Smooth muscle cell (in vitro differentiated cells): ENCODE measurements around the gene USP32. TPM values are rescaled to one million over a fixed set of nuclear protein-coding genes. Genes with fewer than 3 reads are reported as not detected.

Experiments used
- DNase-seq: peaks from one replicate; lab custom pipeline; 2025; ENCODE audit not compliant: unreplicated experiment; lab: John Stamatoyannopoulos, UW
- H2AFZ ChIP-seq: fragments of 200-600 bp; sonication (generic); 2 replicates; pipeline ENCODE4 v1.6.0; 2016; ENCODE audit warnings: antibody characterized with exemption, low read depth, mild to moderate bottlenecking
- H3F3A ChIP-seq: fragments of 200-600 bp; sonication (generic); 2 replicates; pipeline ENCODE4 v1.6.0; 2017; ENCODE audit warnings: antibody characterized with exemption, low read depth
- H3K27ac ChIP-seq: fragments of 200-600 bp; sonication (generic); 2 replicates; pipeline ENCODE4 v1.5.1; 2016; ENCODE audit warnings: low read depth, mild to moderate bottlenecking
- H3K27me3 ChIP-seq: fragments of 200-600 bp; sonication (generic); 2 replicates; pipeline ENCODE4 v1.6.1; 2016; ENCODE audit warnings: low read depth, mild to moderate bottlenecking
- H3K36me3 ChIP-seq: fragments of 200-600 bp; sonication (generic); 2 replicates; pipeline ENCODE4 v1.5.1; 2016; ENCODE audit warnings: low read depth
- H3K4me1 ChIP-seq: fragments of 200-600 bp; sonication (generic); 2 replicates; pipeline ENCODE4 v1.5.1; 2016; ENCODE audit warnings: low read depth
- H3K4me2 ChIP-seq: fragments of 200-600 bp; sonication (generic); 2 replicates; pipeline ENCODE4 v1.6.0; 2016; ENCODE audit warnings: mild to moderate bottlenecking
- H3K4me3 ChIP-seq: fragments of 200-600 bp; sonication (generic); 2 replicates; pipeline ENCODE4 v1.5.1; 2016; ENCODE audit warnings: mild to moderate bottlenecking
- H3K79me2 ChIP-seq: fragments of 200-600 bp; sonication (generic); 2 replicates; pipeline ENCODE4 v1.6.0; 2016; ENCODE audit warnings: low read depth, mild to moderate bottlenecking
- H3K9ac ChIP-seq: fragments of 200-600 bp; sonication (generic); 2 replicates; pipeline ENCODE4 v1.6.0; 2016; ENCODE audit warnings: low read depth
- H3K9me3 ChIP-seq: fragments of 200-600 bp; sonication (generic); replicated peaks from 2 replicates; pipeline ENCODE4 v1.5.1; 2016; ENCODE audit warnings: low read depth
- H4K20me1 ChIP-seq: fragments of 200-600 bp; sonication (generic); 2 replicates; pipeline ENCODE4 v1.6.0; 2016; ENCODE audit warnings: low read depth
- WGBS: methylation state at CpG from one replicate; pipeline ENCODE4 v1.1.7; 2016; ENCODE audit warnings: low lambda C conversion rate; 5-methylcytosine and 5-hydroxymethylcytosine counted together
- polyA plus RNA-seq: library from polyadenylated mRNA; unstranded; fragments of >200 nt; fragmentation: Nextera tagmentation; extraction: Ambion mirVana; gene quantifications from 2 replicates; pipeline ENCODE4 v1.2.1, GENCODE V29; 2016
- total RNA-seq: library from RNA; depleted of rRNA; stranded (reverse); fragments of >200 nt; gene quantifications from 2 replicates; pipeline ENCODE4 v1.2.3, GENCODE V29; 2014
- TF ChIP-seq, protein P1 (sequence below): fragments of 200-600 bp; sonication (generic); IDR thresholded peaks from 2 replicates; pipeline ENCODE4 v1.5.1; 2017; ENCODE audit warnings: borderline replicate concordance, mild to moderate bottlenecking, antibody characterized with exemption; ENCODE audit not compliant: insufficient read depth, poor library complexity, severe bottlenecking

USP32 gene
- total and polyA plus RNA-seq, 2 experiments from 2014 or later: 10.5 to 21.7 TPM

DNA sequence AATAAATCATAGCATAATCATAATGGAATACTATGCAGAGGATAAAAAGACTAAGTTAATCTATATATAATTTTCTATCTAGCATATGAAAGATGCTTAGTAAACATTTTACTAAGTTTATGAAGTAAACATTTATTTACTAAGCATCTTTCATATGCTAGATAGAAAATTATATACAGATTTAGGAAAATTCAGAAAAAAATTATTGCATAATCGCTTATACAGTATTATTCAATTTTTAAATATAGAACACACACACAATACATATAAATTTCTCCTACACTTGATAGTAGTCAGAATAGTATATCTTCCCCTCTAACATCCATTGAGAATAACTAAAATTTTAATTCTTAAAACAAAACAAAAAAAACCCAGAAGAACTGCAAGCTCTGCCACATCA lies 131.4 kb downstream of the USP32 start:
- H2AFZ ChIP-seq: no peak overlapping the region
- H3F3A ChIP-seq: no peaks in the 10 kb centered on the region
- H3K9ac ChIP-seq: no peak overlapping the region
- no peaks in the 10 kb centered on the region for H3K79me2 ChIP-seq
- H3K27me3 ChIP-seq: no peaks in the 10 kb centered on the region
- no peaks in the 10 kb centered on the region for H3K4me1 ChIP-seq
- peaks cover 4% of the 10 kb centered on the region for H4K20me1 ChIP-seq
- WGBS: 100% methylated on average over 1 of the region's 1 CpG
- no peak overlapping the region for H3K27ac ChIP-seq
- peaks cover 5% of the 10 kb centered on the region for H3K36me3 ChIP-seq
- no peak for DNase-seq
- TF ChIP-seq, protein P1, sequence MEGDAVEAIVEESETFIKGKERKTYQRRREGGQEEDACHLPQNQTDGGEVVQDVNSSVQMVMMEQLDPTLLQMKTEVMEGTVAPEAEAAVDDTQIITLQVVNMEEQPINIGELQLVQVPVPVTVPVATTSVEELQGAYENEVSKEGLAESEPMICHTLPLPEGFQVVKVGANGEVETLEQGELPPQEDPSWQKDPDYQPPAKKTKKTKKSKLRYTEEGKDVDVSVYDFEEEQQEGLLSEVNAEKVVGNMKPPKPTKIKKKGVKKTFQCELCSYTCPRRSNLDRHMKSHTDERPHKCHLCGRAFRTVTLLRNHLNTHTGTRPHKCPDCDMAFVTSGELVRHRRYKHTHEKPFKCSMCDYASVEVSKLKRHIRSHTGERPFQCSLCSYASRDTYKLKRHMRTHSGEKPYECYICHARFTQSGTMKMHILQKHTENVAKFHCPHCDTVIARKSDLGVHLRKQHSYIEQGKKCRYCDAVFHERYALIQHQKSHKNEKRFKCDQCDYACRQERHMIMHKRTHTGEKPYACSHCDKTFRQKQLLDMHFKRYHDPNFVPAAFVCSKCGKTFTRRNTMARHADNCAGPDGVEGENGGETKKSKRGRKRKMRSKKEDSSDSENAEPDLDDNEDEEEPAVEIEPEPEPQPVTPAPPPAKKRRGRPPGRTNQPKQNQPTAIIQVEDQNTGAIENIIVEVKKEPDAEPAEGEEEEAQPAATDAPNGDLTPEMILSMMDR: no peak
- no peaks in the 10 kb centered on the region for H3K9me3 ChIP-seq
- no peak overlapping the region for H3K4me2 ChIP-seq
- H3K4me3 ChIP-seq: no peak overlapping the region

- H3K27ac ChIP-seq: no peak overlapping the region
- H4K20me1 ChIP-seq: peaks cover 4% of the 10 kb centered on the region
- H3K4me1 ChIP-seq: no peaks in the 10 kb centered on the region
- H3K9me3 ChIP-seq: no peaks in the 10 kb centered on the region
- 95% methylated on average over 3 of the region's 3 CpGs for WGBS
- TF ChIP-seq, protein P1: no peak
- H3K9ac ChIP-seq: no peak overlapping the region
- no peaks in the 10 kb centered on the region for H3F3A ChIP-seq
- no peak for DNase-seq
- H3K36me3 ChIP-seq: peaks cover 5% of the 10 kb centered on the region
- H3K27me3 ChIP-seq: no peaks in the 10 kb centered on the region
- no peak overlapping the region for H2AFZ ChIP-seq
- H3K4me2 ChIP-seq: no peak overlapping the region
- no peaks in the 10 kb centered on the region for H3K79me2 ChIP-seq
- H3K4me3 ChIP-seq: no peak overlapping the region
Observed at GRCh38 chr17:60258313-60258712, 133.6 kb downstream of the USP32 start.

- peaks cover 5% of the 10 kb centered on the region for H3K36me3 ChIP-seq
- no peak for DNase-seq
- H3K79me2 ChIP-seq: no peaks in the 10 kb centered on the region
- H3K9ac ChIP-seq: no peak overlapping the region
- H4K20me1 ChIP-seq: peaks cover 4% of the 10 kb centered on the region
- H3K27ac ChIP-seq: no peak overlapping the region
- H2AFZ ChIP-seq: no peak overlapping the region
- no peaks in the 10 kb centered on the region for H3K9me3 ChIP-seq
- H3K4me2 ChIP-seq: no peak overlapping the region
- no peaks in the 10 kb centered on the region for H3K27me3 ChIP-seq
- H3F3A ChIP-seq: no peaks in the 10 kb centered on the region
- no peaks in the 10 kb centered on the region for H3K4me1 ChIP-seq
- TF ChIP-seq, protein P1: no peak
- no peak overlapping the region for H3K4me3 ChIP-seq
Observed at GRCh38 chr17:60256174-60256573, 135.8 kb downstream of the USP32 start.

- H3K36me3 ChIP-seq: no peaks in the 10 kb centered on the region
- no peaks in the 10 kb centered on the region for H3F3A ChIP-seq
- 96% methylated on average over 2 of the region's 2 CpGs for WGBS
- no peak overlapping the region for H3K4me2 ChIP-seq
- TF ChIP-seq, protein P1: no peak
- H3K27me3 ChIP-seq: no peaks in the 10 kb centered on the region
- H3K4me3 ChIP-seq: no peak overlapping the region
- no peak for DNase-seq
- H3K27ac ChIP-seq: no peak overlapping the region
- no peaks in the 10 kb centered on the region for H3K79me2 ChIP-seq
- H3K9ac ChIP-seq: no peak overlapping the region
- no peak overlapping the region for H2AFZ ChIP-seq
- H4K20me1 ChIP-seq: no peaks in the 10 kb centered on the region
- no peaks in the 10 kb centered on the region for H3K9me3 ChIP-seq
- H3K4me1 ChIP-seq: no peaks in the 10 kb centered on the region
Observed at GRCh38 chr17:60253048-60253447, 138.9 kb downstream of the USP32 start.
